Uterus (tissue), 4 donors: ENCODE data around the gene THAP5. TPM values are rescaled to one million over a fixed set of nuclear protein-coding genes. Genes with fewer than 3 reads are reported as not detected.
A peak's percentile ranks its signal among the peaks of the same experiment; 100 is the strongest.

Experiments used
- DNase-seq, 2 donors: peaks; one replicate each; pipeline ENCODE4 v3.0.0-alpha.2; 2019 to 2020
- H3K27ac ChIP-seq, 2 donors: fragments of 200-600 bp; sonication (generic); 1 replicate in 1 of 2; 2 replicates in 1 of 2; pipeline ENCODE4 v1.5.1; 2016 to 2018
- H3K27me3 ChIP-seq, 2 donors: fragments of 200-600 bp; sonication (generic); one replicate each; pipeline ENCODE4 v1.5.1; 2018 to 2019; ENCODE audit warnings: control low read depth in 1 of 2
- H3K36me3 ChIP-seq, 2 donors: fragments of 200-600 bp; sonication (generic); one replicate each; pipeline ENCODE4 v1.5.1; 2019; ENCODE audit warnings: control low read depth in 1 of 2
- H3K4me1 ChIP-seq, 2 donors: fragments of 200-600 bp; sonication (generic); one replicate each; pipeline ENCODE4 v1.5.1; 2018 to 2019; ENCODE audit warnings: control low read depth in 1 of 2
- H3K4me3 ChIP-seq, 2 donors: fragments of 200-600 bp; sonication (generic); 1 replicate in 1 of 2; 2 replicates in 1 of 2; pipeline ENCODE4 v1.5.1; 2018 to 2019; ENCODE audit warnings: mild to moderate bottlenecking in 1 of 2
- H3K9me3 ChIP-seq, 2 donors: fragments of 200-600 bp; sonication (generic); one replicate each; pipeline ENCODE4 v1.5.1; 2019; ENCODE audit warnings: control low read depth in 1 of 2
- CTCF ChIP-seq, 4 experiments: fragments of 200-600 bp in 2 of 4; fragments of 450-650 bp in 2 of 4; sonication (generic) in 2 of 4; IDR thresholded peaks; one replicate each; pipeline ENCODE4 v1.5.1; 2016 to 2019; ENCODE audit warnings: antibody characterized with exemption in 4 of 4, mild to moderate bottlenecking in 2 of 4, moderate library complexity in 1 of 4
- POLR2A ChIP-seq, 2 donors: fragments of 450-650 bp; IDR thresholded peaks; one replicate each; pipeline ENCODE4 v1.6.1; 2016; ENCODE audit warnings: antibody characterized with exemption in 2 of 2, mild to moderate bottlenecking in 1 of 2, moderate library complexity in 1 of 2
- intact Hi-C: fragments of 100-400 bp; cut with DNase I; formaldehyde crosslinking; loops from one replicate; pipeline ENCODE4 v1.15.1; 2023; ENCODE audit warnings: low total_unique reads
- total RNA-seq, 4 donors: library from RNA; depleted of rRNA in 3 of 4; stranded (reverse); fragments of >200 nt in 3 of 4; gene quantifications; one replicate each; pipeline versions ENCODE4 v1.1.0 to v1.2.4, GENCODE V29; 2014 to 2023
- donor health status: DM: yes; HTN: yes; CAD: no.

THAP5 gene
- total RNA-seq, 4 donors from 2014 or later = 21.0 to 55.6 (median 45.6) TPM

- intact Hi-C loops = no loop called here
- peak; percentile 50 to 64 (median 62) for TF ChIP-seq CTCF (IDR thresholded peaks at IDR 0.05)
- TF ChIP-seq POLR2A (IDR thresholded peaks at IDR 0.05) = no peak
- Histone ChIP-seq H3K9me3 (no peaks in the 10 kb centered on the region), H3K4me1 (no peaks in the 10 kb centered on the region), H3K4me3 (no peak overlapping the region), H3K27ac (no peak overlapping the region), H3K27me3 (no peaks in the 10 kb centered on the region), H3K36me3 (no peaks in the 10 kb centered on the region)
- no peak for DNase-seq
These were observed 43.8 kb upstream of the THAP5 start for GRCh38 chr7:108613147-108613948.

DNA sequence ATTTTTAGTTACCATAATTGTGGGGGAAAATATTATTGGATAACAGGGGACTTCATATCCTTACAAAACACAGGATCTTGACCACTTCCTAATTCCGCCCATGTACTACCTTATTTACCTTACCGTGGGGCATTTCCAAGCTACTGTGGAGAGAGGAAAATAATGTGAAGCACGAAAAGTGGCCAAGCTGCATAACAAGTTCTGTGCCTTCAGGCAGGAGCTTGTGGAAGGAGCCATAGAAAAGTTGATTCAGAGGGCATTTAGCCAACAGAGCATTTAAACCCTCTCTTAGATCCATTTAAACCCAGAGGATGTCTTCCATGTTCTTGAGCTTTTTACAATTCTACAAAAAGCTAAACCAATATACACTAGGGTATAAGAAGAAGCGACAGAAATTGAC, 41.8 kb upstream of the THAP5 start:
- no peak for DNase-seq
- intact Hi-C loops = no loop called here
- Histone ChIP-seq H3K4me3 (no peak overlapping the region), H3K4me1 (no peaks in the 10 kb centered on the region), H3K27ac (no peak overlapping the region), H3K9me3 (no peaks in the 10 kb centered on the region), H3K36me3 (no peaks in the 10 kb centered on the region), H3K27me3 (no peaks in the 10 kb centered on the region)
- TF ChIP-seq POLR2A (IDR thresholded peaks at IDR 0.05) (no peak), CTCF (IDR thresholded peaks at IDR 0.05) (no peak)

- Histone ChIP-seq H3K36me3 (no peaks in the 10 kb centered on the region), H3K4me1 (no peaks in the 10 kb centered on the region), H3K27ac (no peak overlapping the region), H3K27me3 (no peaks in the 10 kb centered on the region), H3K9me3 (no peaks in the 10 kb centered on the region), H3K4me3 (no peak overlapping the region)
- no peak for DNase-seq
- TF ChIP-seq POLR2A (IDR thresholded peaks at IDR 0.05) (no peak), CTCF (IDR thresholded peaks at IDR 0.05) (no peak)
- intact Hi-C loops = no loop called here
These were observed 40.1 kb upstream of the THAP5 start for GRCh38 chr7:108609643-108610042.

DNA sequence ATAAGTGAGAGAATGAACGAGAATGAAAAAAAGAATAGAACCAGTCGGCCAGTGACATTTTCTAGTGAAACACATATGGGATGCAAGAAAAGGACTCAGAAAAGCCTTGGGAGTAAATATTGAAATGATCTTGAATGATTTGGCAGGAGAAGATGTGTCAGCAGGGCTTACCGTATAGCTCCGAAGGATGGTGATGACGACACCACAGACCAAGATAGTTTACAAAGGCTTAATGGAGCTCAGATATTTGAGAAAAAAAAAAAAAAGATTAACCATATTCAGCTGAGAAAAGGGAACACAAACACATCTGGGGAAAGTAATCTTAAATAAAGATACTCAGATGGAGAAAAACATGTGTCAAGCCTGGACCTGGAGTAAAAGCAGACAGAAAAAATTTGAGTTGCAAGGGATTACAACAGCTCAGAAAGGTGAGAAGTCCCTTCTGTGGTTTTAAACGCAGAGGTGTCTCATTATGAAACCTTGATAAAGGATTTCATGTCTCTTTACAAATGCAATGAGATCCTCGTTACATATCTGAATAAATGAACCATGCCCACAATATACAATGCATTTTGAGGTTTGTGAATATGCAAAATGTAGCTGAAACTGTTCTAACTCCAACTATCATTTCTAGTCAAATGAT, 36.2 kb upstream of the THAP5 start:
- no peaks in the 10 kb centered on the region for H3K36me3 ChIP-seq
- DNase-seq = no peak
- H3K27ac ChIP-seq = no peak overlapping the region
- no peak overlapping the region for H3K4me3 ChIP-seq
- no peak for TF ChIP-seq CTCF (IDR thresholded peaks at IDR 0.05)
- TF ChIP-seq POLR2A (IDR thresholded peaks at IDR 0.05) = no peak
- intact Hi-C loops = no loop called here
- H3K4me1 ChIP-seq = no peaks in the 10 kb centered on the region
- H3K9me3 ChIP-seq = no peaks in the 10 kb centered on the region
- no peaks in the 10 kb centered on the region for H3K27me3 ChIP-seq
